HepG2 (cell line): ENCODE results near the gene RTEL1. TPM values are rescaled to one million over a fixed set of nuclear protein-coding genes. Genes with fewer than 3 reads are reported as not detected.

Experiments used
- EEA1 ChIP-seq: sonication (generic); formaldehyde crosslinking; IDR thresholded peaks from 2 replicates; pipeline ENCODE4 v1.5.1; 2020; ENCODE audit warnings: mild to moderate bottlenecking, missing genetic modification reagents, borderline replicate concordance
- ETV5 ChIP-seq: IDR thresholded peaks from 2 replicates; pipeline ENCODE4 v1.6.1; 2018; ENCODE audit warnings: missing biosample characterization, missing genetic modification reagents, inconsistent platforms, borderline replicate concordance
- FOXK1 ChIP-seq: sonication (generic); formaldehyde crosslinking; IDR thresholded peaks from 2 replicates; pipeline ENCODE4 v1.4.0; 2020; ENCODE audit warnings: low read depth, missing genetic modification reagents, borderline replicate concordance
- GABPA ChIP-seq, 2 experiments: IDR thresholded peaks; 2 replicates each; pipeline ENCODE4 v1.6.1; 2011 to 2016; ENCODE audit warnings: low read depth in 2 of 2, low read length in 1 of 2, missing biosample characterization in 1 of 2, missing genetic modification characterization in 1 of 2
- HNRNPH1 ChIP-seq: fragments of 200-400 bp; formaldehyde crosslinking; optimal IDR thresholded peaks from 2 replicates; pipeline ENCODE3; 2017; ENCODE audit warnings: mild to moderate bottlenecking, low read depth, low read length
- HNRNPLL ChIP-seq: fragments of 200-400 bp; formaldehyde crosslinking; IDR thresholded peaks from 2 replicates; pipeline ENCODE4 v1.6.1; 2017; ENCODE audit warnings: mild to moderate bottlenecking, low read depth, low read length; ENCODE audit not compliant: poor library complexity, severe bottlenecking
- HOXD1 ChIP-seq: sonication (generic); formaldehyde crosslinking; IDR thresholded peaks from 2 replicates; pipeline ENCODE4 v1.5.0; 2020; ENCODE audit warnings: missing genetic modification reagents
- IRF2 ChIP-seq: IDR thresholded peaks from 2 replicates; pipeline ENCODE4 v1.6.1; 2018; ENCODE audit warnings: missing genetic modification reagents, missing compliant biosample characterization
- KAT8 ChIP-seq: IDR thresholded peaks from 2 replicates; pipeline ENCODE4 v1.6.1; 2016; ENCODE audit warnings: missing genetic modification reagents, missing compliant biosample characterization
- MED1 ChIP-seq: sonication (generic); formaldehyde crosslinking; IDR thresholded peaks from 2 replicates; pipeline ENCODE4 v1.4.0; 2020; ENCODE audit warnings: missing genetic modification reagents
- MEIS2 ChIP-seq: sonication (generic); formaldehyde crosslinking; IDR thresholded peaks from 2 replicates; pipeline ENCODE4 v1.9.0; 2021; ENCODE audit warnings: mild to moderate bottlenecking, missing genetic modification reagents
- MIER2 ChIP-seq: IDR thresholded peaks from 2 replicates; pipeline ENCODE4 v1.6.1; 2016; ENCODE audit warnings: missing biosample characterization, missing genetic modification reagents
- MIER3 ChIP-seq: IDR thresholded peaks from 2 replicates; pipeline ENCODE4 v1.6.1; 2016; ENCODE audit warnings: missing compliant biosample characterization, borderline replicate concordance
- MYC ChIP-seq: sonication (generic); formaldehyde crosslinking; IDR thresholded peaks from 2 replicates; pipeline ENCODE4 v1.9.0; 2021; ENCODE audit warnings: missing genetic modification reagents, borderline replicate concordance
- PAX8 ChIP-seq: sonication (generic); formaldehyde crosslinking; IDR thresholded peaks from 2 replicates; pipeline ENCODE4 v1.8.0; 2022; ENCODE audit warnings: mild to moderate bottlenecking, missing genetic modification reagents, borderline replicate concordance
- RBM22 ChIP-seq: fragments of 200-400 bp; formaldehyde crosslinking; optimal IDR thresholded peaks from 2 replicates; pipeline ENCODE3; 2017; ENCODE audit warnings: mild to moderate bottlenecking, low read length, moderate library complexity
- SETDB1 ChIP-seq: sonication (generic); formaldehyde crosslinking; IDR thresholded peaks from 2 replicates; pipeline ENCODE4 v1.5.1; 2020; ENCODE audit warnings: missing genetic modification reagents, mild to moderate bottlenecking, borderline replicate concordance
- TAF1 ChIP-seq: sonication (generic); formaldehyde crosslinking; IDR thresholded peaks from 2 replicates; pipeline ENCODE4 v1.4.0; 2020; ENCODE audit warnings: missing genetic modification reagents
- ZKSCAN5 ChIP-seq: sonication (generic); formaldehyde crosslinking; IDR thresholded peaks from 2 replicates; pipeline ENCODE4 v1.5.1; 2020; ENCODE audit warnings: mild to moderate bottlenecking, missing genetic modification reagents
- polyA plus RNA-seq, 8 experiments: library from polyadenylated mRNA; depleted of rRNA in 3 of 8; stranded (reverse) in 7 of 8; unstranded in 1 of 8; fragments of >200 nt; fragmentation: Illumina TruSeq in 4 of 8; extraction: Trizol in 4 of 8; gene quantifications; 2 replicates each; pipeline versions ENCODE4 v1.2.1 to v1.2.3, GENCODE V29; 2011 to 2016; ENCODE audit warnings: low read depth in 4 of 8, missing spikeins in 1 of 8, mixed read lengths in 1 of 8; ENCODE audit not compliant: insufficient read depth in 1 of 8
- total RNA-seq, 5 experiments: library from RNA; depleted of rRNA; stranded (reverse); fragments of >200 nt; fragmentation: Illumina TruSeq; extraction: Trizol; gene quantifications; 2 replicates each; pipeline ENCODE4 v1.2.3, GENCODE V29; 2016; ENCODE audit warnings: low read depth in 1 of 5
- TF ChIP-seq, protein P1 (sequence below): IDR thresholded peaks from 2 replicates; pipeline ENCODE4 v1.6.1; 2016; ENCODE audit warnings: control low read depth
- TF ChIP-seq, protein P2 (sequence below): sonication (generic); formaldehyde crosslinking; IDR thresholded peaks from 2 replicates; pipeline ENCODE4 v1.8.0; 2022; ENCODE audit warnings: mild to moderate bottlenecking, missing genetic modification reagents, moderate library complexity
- TF ChIP-seq, protein P3 (sequence below): IDR thresholded peaks from 2 replicates; pipeline ENCODE4 v1.6.1; 2016; ENCODE audit warnings: mild to moderate bottlenecking
- TF ChIP-seq, protein P4 (sequence below): sonication (generic); formaldehyde crosslinking; IDR thresholded peaks from 2 replicates; pipeline ENCODE4 v1.9.0; 2022; ENCODE audit warnings: missing genetic modification reagents, mild to moderate bottlenecking, borderline replicate concordance
- TF ChIP-seq, protein P5 (sequence below): sonication (generic); formaldehyde crosslinking; IDR thresholded peaks from 2 replicates; pipeline ENCODE4 v1.4.0; 2020; ENCODE audit warnings: mild to moderate bottlenecking, low read depth, missing genetic modification reagents

Gene RTEL1
- total and polyA plus RNA-seq, 2 of the 13 experiments (the other 11 are each of a cell fraction or from before 2014, with no cell fraction given), result 21.8 to 36.4 TPM

DNA sequence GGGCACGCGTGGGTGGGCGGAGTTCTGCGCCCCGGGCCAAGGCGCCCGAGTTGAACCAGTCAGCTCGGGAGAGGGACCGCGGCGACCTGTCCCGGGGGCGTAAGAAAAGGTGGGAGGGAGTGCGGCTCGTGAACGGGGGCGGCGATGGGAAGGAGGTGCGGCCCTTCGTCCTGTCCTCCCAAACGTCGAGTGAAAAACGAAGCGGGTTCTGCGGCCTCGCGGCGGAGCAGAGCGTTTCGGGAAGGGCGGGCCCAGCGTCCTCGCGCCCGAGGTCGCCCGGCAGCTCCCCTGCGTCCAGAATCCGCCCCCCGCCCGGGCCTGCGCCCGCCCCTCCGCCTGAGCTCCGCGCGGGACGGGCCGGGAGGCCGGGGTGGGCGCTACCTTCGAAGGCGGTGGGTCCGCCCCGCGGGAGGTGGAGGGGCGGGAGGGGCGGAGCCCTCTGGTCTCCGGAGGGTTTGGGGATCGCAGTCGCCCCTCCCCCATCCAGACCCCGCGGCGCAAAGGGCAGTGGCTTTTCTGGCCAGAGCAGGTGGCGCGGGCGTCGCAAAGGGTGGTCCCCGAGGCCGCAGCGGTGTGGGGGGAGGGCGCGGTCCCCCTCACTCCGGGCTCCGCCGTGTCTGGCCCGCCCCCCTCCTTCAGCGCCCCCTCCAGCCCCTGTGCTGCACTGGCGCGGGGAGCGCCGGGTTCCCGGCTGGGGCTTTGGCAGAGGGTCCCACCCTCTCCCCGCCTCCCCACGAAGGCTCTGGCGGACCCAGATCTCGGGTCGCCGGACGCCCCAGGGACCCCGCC lies 5.7 kb upstream of the RTEL1 start (continued):
- peak; percentile 58; the same call in 1 of the 2 replicates for TF ChIP-seq MYC (CRISPR knock-in tag)
- TF ChIP-seq, protein P1, sequence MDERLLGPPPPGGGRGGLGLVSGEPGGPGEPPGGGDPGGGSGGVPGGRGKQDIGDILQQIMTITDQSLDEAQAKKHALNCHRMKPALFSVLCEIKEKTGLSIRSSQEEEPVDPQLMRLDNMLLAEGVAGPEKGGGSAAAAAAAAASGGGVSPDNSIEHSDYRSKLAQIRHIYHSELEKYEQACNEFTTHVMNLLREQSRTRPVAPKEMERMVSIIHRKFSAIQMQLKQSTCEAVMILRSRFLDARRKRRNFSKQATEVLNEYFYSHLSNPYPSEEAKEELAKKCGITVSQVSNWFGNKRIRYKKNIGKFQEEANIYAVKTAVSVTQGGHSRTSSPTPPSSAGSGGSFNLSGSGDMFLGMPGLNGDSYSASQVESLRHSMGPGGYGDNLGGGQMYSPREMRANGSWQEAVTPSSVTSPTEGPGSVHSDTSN, result no peak
- no peak for TF ChIP-seq HNRNPH1
- TF ChIP-seq KAT8 (CRISPR knock-in tag), result no peak
- TF ChIP-seq RBM22, result no peak
- TF ChIP-seq PAX8 (CRISPR knock-in tag), result no peak; the same call in 1 of the 2 replicates
- peak; percentile 41; the same call in 1 of the 2 replicates for TF ChIP-seq MED1 (CRISPR knock-in tag)
- no peak for TF ChIP-seq MIER3 (CRISPR knock-in tag)
- TF ChIP-seq, protein P2, sequence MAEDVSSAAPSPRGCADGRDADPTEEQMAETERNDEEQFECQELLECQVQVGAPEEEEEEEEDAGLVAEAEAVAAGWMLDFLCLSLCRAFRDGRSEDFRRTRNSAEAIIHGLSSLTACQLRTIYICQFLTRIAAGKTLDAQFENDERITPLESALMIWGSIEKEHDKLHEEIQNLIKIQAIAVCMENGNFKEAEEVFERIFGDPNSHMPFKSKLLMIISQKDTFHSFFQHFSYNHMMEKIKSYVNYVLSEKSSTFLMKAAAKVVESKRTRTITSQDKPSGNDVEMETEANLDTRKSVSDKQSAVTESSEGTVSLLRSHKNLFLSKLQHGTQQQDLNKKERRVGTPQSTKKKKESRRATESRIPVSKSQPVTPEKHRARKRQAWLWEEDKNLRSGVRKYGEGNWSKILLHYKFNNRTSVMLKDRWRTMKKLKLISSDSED (CRISPR knock-in tag), result no peak
- TF ChIP-seq MEIS2 (CRISPR knock-in tag), result 0 out of 2 replicates have a peak, but pooled peaks have one; percentile 22
- TF ChIP-seq, protein P3, sequence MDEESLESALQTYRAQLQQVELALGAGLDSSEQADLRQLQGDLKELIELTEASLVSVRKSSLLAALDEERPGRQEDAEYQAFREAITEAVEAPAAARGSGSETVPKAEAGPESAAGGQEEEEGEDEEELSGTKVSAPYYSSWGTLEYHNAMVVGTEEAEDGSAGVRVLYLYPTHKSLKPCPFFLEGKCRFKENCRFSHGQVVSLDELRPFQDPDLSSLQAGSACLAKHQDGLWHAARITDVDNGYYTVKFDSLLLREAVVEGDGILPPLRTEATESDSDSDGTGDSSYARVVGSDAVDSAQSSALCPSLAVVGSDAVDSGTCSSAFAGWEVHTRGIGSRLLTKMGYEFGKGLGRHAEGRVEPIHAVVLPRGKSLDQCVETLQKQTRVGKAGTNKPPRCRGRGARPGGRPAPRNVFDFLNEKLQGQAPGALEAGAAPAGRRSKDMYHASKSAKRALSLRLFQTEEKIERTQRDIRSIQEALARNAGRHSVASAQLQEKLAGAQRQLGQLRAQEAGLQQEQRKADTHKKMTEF, result no peak
- no peak for TF ChIP-seq IRF2 (CRISPR knock-in tag)
- TF ChIP-seq ZKSCAN5, result no peak
- peak; percentile 28; the same call in 1 of the 2 replicates for TF ChIP-seq TAF1 (CRISPR knock-in tag)
- no peak for TF ChIP-seq MIER2 (CRISPR knock-in tag)
- 0 out of 2 replicates have a peak, but pooled peaks have one; percentile 6 for TF ChIP-seq HOXD1 (CRISPR knock-in tag)
- TF ChIP-seq, protein P4, sequence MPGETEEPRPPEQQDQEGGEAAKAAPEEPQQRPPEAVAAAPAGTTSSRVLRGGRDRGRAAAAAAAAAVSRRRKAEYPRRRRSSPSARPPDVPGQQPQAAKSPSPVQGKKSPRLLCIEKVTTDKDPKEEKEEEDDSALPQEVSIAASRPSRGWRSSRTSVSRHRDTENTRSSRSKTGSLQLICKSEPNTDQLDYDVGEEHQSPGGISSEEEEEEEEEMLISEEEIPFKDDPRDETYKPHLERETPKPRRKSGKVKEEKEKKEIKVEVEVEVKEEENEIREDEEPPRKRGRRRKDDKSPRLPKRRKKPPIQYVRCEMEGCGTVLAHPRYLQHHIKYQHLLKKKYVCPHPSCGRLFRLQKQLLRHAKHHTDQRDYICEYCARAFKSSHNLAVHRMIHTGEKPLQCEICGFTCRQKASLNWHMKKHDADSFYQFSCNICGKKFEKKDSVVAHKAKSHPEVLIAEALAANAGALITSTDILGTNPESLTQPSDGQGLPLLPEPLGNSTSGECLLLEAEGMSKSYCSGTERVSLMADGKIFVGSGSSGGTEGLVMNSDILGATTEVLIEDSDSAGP, result peak; percentile 27
- 0 out of 2 replicates have a peak, but pooled peaks have one; percentile 6 for TF ChIP-seq GABPA (IDR thresholded peaks at IDR 0.05; ENCODE audit: low read depth, low read length)
- TF ChIP-seq GABPA (CRISPR knock-in tag; IDR thresholded peaks at IDR 0.05; ENCODE audit: low read depth), result no peak
- no peak; the same call in 1 of the 2 replicates for TF ChIP-seq EEA1
- TF ChIP-seq FOXK1, result no peak
- no peak for TF ChIP-seq SETDB1 (CRISPR knock-in tag)
- TF ChIP-seq, protein P5, sequence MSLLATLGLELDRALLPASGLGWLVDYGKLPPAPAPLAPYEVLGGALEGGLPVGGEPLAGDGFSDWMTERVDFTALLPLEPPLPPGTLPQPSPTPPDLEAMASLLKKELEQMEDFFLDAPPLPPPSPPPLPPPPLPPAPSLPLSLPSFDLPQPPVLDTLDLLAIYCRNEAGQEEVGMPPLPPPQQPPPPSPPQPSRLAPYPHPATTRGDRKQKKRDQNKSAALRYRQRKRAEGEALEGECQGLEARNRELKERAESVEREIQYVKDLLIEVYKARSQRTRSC (CRISPR knock-in tag), result no peak
- peak; percentile 36 for TF ChIP-seq HNRNPLL
- TF ChIP-seq ETV5 (CRISPR knock-in tag), result no peak
